SK-N-SH (cell line): ENCODE measurements around the gene DNAJC4. TPM values are rescaled to one million over a fixed set of nuclear protein-coding genes. Genes with fewer than 3 reads are reported as not detected.
A peak's percentile ranks its signal among the peaks of the same experiment; 100 is the strongest.

Experiments
- CTCF ChIA-PET: fragments of 300-600, 350-600 bp; formaldehyde crosslinking; extraction: SDS; loops from one replicate; lab custom pipeline; 2021; lab: Yijun Ruan, JAX
- POLR2A ChIA-PET: fragments of 350-600 bp; sonication (Branson Sonifier 250); formaldehyde crosslinking; extraction: SDS; loops from one replicate; lab custom pipeline; 2020; ENCODE audit warnings: antibody characterized with exemption, inconsistent platforms; lab: Yijun Ruan, JAX
- DNase-seq: peaks from one replicate; pipeline ENCODE4 v3.0.0; 2012
- H2AFZ ChIP-seq: fragments of 200-600 bp; sonication (generic); 2 replicates; pipeline ENCODE4 v1.8.1; 2016; ENCODE audit warnings: antibody characterized with exemption, mild to moderate bottlenecking, low read depth
- H3F3A ChIP-seq: fragments of 200-600 bp; sonication (generic); replicated peaks from 2 replicates; pipeline ENCODE3; 2016; ENCODE audit warnings: antibody characterized with exemption, mild to moderate bottlenecking; ENCODE audit not compliant: insufficient read depth
- H3K27ac ChIP-seq, 2 experiments: fragments of 200-500 bp in 1 of 2; fragments of 200-600 bp in 1 of 2; sonication (Bioruptor generic) in 1 of 2; sonication (generic), shearing (Covaris generic) in 1 of 2; 2 replicates each; pipeline versions ENCODE4 v1.5.1 to v1.6.1; 2014 to 2016; ENCODE audit warnings: low read depth in 2 of 2, inconsistent platforms in 1 of 2, low read length in 1 of 2, mild to moderate bottlenecking in 1 of 2, mixed read lengths in 1 of 2
- H3K27me3 ChIP-seq: fragments of 200-600 bp; sonication (generic), shearing (Covaris generic); 2 replicates; pipeline ENCODE4 v1.6.1; 2016; ENCODE audit warnings: mixed run types; ENCODE audit not compliant: insufficient read depth
- H3K36me3 ChIP-seq, 2 experiments: fragments of 200-500 bp in 1 of 2; fragments of 200-600 bp in 1 of 2; sonication (Bioruptor generic) in 1 of 2; sonication (generic) in 1 of 2; replicated peaks in 1 of 2; 2 replicates each; pipeline versions ENCODE3 to v1.5.1; 2014 to 2016; ENCODE audit warnings: low read length in 1 of 2, mild to moderate bottlenecking in 1 of 2; ENCODE audit not compliant: insufficient read depth in 2 of 2, control insufficient read depth in 1 of 2
- H3K4me1 ChIP-seq, 2 experiments: fragments of 200-500 bp in 1 of 2; fragments of 200-600 bp in 1 of 2; sonication (Bioruptor generic) in 1 of 2; sonication (generic), shearing (Covaris generic) in 1 of 2; 2 replicates each; pipeline versions ENCODE4 v1.5.1 to v1.6.1; 2014 to 2016; ENCODE audit warnings: low read depth in 1 of 2, low read length in 1 of 2, mixed run types in 1 of 2; ENCODE audit not compliant: insufficient read depth in 2 of 2, control insufficient read depth in 1 of 2
- H3K4me2 ChIP-seq: fragments of 200-600 bp; sonication (generic), shearing (Covaris generic); 2 replicates; pipeline ENCODE4 v1.6.1; 2017; ENCODE audit warnings: mixed run types
- H3K4me3 ChIP-seq, 2 experiments: fragments of 200-500 bp in 1 of 2; fragments of 200-600 bp in 1 of 2; sonication (Bioruptor generic) in 1 of 2; sonication (generic), shearing (Covaris generic) in 1 of 2; 2 replicates each; pipeline versions ENCODE4 v1.5.1 to v1.8.1; 2014 to 2016; ENCODE audit warnings: low read depth in 2 of 2, inconsistent platforms in 1 of 2, low read length in 1 of 2, mild to moderate bottlenecking in 1 of 2, mixed read lengths in 1 of 2, moderate library complexity in 1 of 2
- H3K79me2 ChIP-seq: fragments of 200-600 bp; sonication (generic); 2 replicates; pipeline ENCODE4 v1.8.1; 2017; ENCODE audit warnings: mild to moderate bottlenecking; ENCODE audit not compliant: insufficient read depth
- H3K9ac ChIP-seq: fragments of 200-600 bp; sonication (generic); 2 replicates; pipeline ENCODE4 v1.6.1; 2017; ENCODE audit warnings: mixed run types
- H3K9me2 ChIP-seq: fragments of 200-600 bp; sonication (generic); 2 replicates; pipeline ENCODE4 v1.6.1; 2017; ENCODE audit warnings: mixed run types
- H3K9me3 ChIP-seq: fragments of 200-600 bp; sonication (generic); 2 replicates; pipeline ENCODE4 v1.6.1; 2017; ENCODE audit warnings: mixed run types, mild to moderate bottlenecking, moderate library complexity
- H4K20me1 ChIP-seq: fragments of 200-600 bp; sonication (generic); 2 replicates; pipeline ENCODE4 v1.6.1; 2017; ENCODE audit warnings: mild to moderate bottlenecking, mixed run types; ENCODE audit not compliant: insufficient read depth
- EP300 ChIP-seq, 2 experiments: IDR thresholded peaks; 2 replicates each; pipeline versions ENCODE4 v1.4.0 to v1.6.1; 2012; ENCODE audit warnings: borderline replicate concordance in 1 of 2, low read depth in 1 of 2, low read length in 1 of 2
- GABPA ChIP-seq: IDR thresholded peaks from 2 replicates; pipeline ENCODE4 v1.4.0; 2012; ENCODE audit warnings: low read depth, mild to moderate bottlenecking
- GATA2 ChIP-seq: sonication (generic); formaldehyde crosslinking; IDR thresholded peaks from 2 replicates; pipeline ENCODE4 v1.5.0; 2020; ENCODE audit warnings: mild to moderate bottlenecking, missing genetic modification reagents
- MEF2A ChIP-seq: IDR thresholded peaks from 2 replicates; pipeline ENCODE4 v1.4.0; 2012; ENCODE audit warnings: low read depth, borderline replicate concordance
- POLR2AphosphoS5 ChIP-seq: IDR thresholded peaks from 2 replicates; pipeline ENCODE4 v1.6.1; 2012; ENCODE audit warnings: low read depth, low read length
- YY1 ChIP-seq: IDR thresholded peaks from 2 replicates; pipeline ENCODE4 v1.4.0; 2012; ENCODE audit warnings: low read depth, mild to moderate bottlenecking
- WGBS: methylation state at CpG from one replicate; pipeline ENCODE4 v1.1.6; 2017; ENCODE audit warnings: low lambda C conversion rate; 5-methylcytosine and 5-hydroxymethylcytosine counted together
- polyA plus RNA-seq, 3 experiments: library from polyadenylated mRNA; depleted of rRNA; stranded (reverse); fragments of >200 nt; gene quantifications; 2 replicates each; pipeline ENCODE4 v1.2.3, GENCODE V29; 2012
- TF ChIP-seq, protein P1 (sequence below): IDR thresholded peaks from 2 replicates; pipeline ENCODE4 v1.4.0; 2012; ENCODE audit warnings: low read depth, borderline replicate concordance
- TF ChIP-seq, protein P2 (sequence below): IDR thresholded peaks from 2 replicates; pipeline ENCODE4 v1.4.0; 2012; ENCODE audit warnings: low read depth

Gene DNAJC4
- polyA plus RNA-seq, 1 of the 3 experiments (the other 2 are of a cell fraction): 52.1 TPM

DNA sequence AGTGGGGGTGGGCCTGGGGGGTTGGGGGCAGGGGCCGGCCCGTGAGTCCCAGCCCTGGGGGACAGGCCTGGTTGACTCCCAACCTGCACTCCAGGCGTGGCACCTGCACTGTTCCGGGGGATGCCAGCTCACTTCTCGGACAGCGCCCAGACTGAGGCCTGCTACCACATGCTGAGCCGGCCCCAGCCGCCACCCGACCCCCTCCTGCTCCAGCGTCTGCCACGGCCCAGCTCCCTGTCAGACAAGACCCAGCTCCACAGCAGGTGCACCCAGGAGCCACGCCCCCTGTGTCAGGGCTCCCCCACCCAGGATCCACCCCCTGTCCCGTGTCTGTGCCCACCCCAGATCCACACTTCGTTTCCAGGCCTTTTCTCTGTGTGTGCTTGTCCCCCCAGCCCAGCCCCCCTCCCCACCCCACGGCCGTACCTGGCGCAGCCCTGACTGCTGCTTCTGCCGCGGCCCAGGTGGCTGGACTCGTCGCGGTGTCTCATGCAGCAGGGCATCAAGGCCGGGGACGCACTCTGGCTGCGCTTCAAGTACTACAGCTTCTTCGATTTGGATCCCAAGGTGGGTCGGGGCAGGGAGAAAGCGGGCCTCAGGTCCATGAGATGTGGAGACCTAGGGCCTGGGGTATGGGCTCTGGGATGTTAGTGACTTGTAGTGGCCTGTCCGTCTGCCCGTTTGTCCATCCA, 19.0 kb upstream of the DNAJC4 start:
- TF ChIP-seq POLR2AphosphoS5: no peak
- TF ChIP-seq YY1: no peak
- TF ChIP-seq GATA2 (CRISPR knock-in tag): no peak
- TF ChIP-seq, protein P1, sequence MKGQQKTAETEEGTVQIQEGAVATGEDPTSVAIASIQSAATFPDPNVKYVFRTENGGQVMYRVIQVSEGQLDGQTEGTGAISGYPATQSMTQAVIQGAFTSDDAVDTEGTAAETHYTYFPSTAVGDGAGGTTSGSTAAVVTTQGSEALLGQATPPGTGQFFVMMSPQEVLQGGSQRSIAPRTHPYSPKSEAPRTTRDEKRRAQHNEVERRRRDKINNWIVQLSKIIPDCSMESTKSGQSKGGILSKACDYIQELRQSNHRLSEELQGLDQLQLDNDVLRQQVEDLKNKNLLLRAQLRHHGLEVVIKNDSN: no peak
- ChIA-PET POLR2A (interaction anchor here (0.6 to 1.4 kb wide), 2 partner anchors 12 to 383 kb away, joined by 3 to 5 read pairs; no protein-coding TSS in a partner anchor), CTCF (interaction anchor here (2.1 kb wide), 1 partner anchor 93 kb away, joined by 5 read pairs; no protein-coding TSS in a partner anchor)
- peak; percentile 26 for DNase-seq
- Histone ChIP-seq H4K20me1 (no peaks in the 10 kb centered on the region), H3K4me3 (no peak overlapping the region), H3K36me3 (peaks cover 0 to 3% of the 10 kb centered on the region in 2 experiments), H2AFZ (no peak overlapping the region), H3K9me3 (no peaks in the 10 kb centered on the region), H3K9me2 (no peaks in the 10 kb centered on the region), H3K9ac (no peak overlapping the region), H3K79me2 (no peaks in the 10 kb centered on the region), H3K4me1 (peaks cover 0 to 24% of the 10 kb centered on the region in 2 experiments; a peak in 3 of 4 replicates), H3K27ac (no peak overlapping the region), H3F3A (peaks cover 3% of the 10 kb centered on the region), H3K27me3 (no peaks in the 10 kb centered on the region), H3K4me2 (no peak overlapping the region)
- 91% methylated on average over 21 of the region's 30 CpGs for WGBS

DNA sequence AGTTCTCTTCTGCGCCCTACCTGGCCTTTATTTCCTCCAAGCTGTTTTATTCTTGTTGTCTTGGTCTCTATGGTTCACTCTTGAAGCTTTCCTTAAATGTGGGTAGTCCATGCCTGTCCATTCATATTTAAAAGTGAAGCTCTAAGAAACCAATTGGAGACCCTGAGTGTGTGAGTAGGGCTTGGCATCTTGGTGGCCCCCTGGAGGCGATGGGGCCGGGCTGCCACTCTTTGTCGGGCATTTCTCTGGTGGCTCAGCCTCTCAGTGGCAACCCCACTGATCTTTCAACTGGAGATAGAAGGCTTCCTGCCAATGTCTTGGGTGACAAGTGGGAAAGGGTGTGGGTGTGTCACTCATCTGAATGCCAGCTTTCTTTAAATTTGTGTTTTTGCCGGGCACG, 13.5 kb upstream of the DNAJC4 start:
- Histone ChIP-seq H3K9me2 (no peaks in the 10 kb centered on the region), H3K79me2 (no peaks in the 10 kb centered on the region), H3K27ac (no peak overlapping the region), H3F3A (peaks cover 5% of the 10 kb centered on the region), H3K36me3 (no peaks in the 10 kb centered on the region), H3K9me3 (no peaks in the 10 kb centered on the region), H3K27me3 (no peaks in the 10 kb centered on the region), H3K4me3 (no peak overlapping the region), H3K4me1 (peaks cover 3 to 13% of the 10 kb centered on the region in 2 experiments; a peak in 1 of 4 replicates), H3K4me2 (no peak overlapping the region), H2AFZ (no peak overlapping the region), H3K9ac (no peak overlapping the region), H4K20me1 (no peaks in the 10 kb centered on the region)
- no peak for TF ChIP-seq EP300 (IDR thresholded peaks at IDR 0.05; ENCODE audit: borderline replicate concordance in 1 of 2, low read depth in 1 of 2, low read length in 1 of 2)
- TF ChIP-seq, protein P2, sequence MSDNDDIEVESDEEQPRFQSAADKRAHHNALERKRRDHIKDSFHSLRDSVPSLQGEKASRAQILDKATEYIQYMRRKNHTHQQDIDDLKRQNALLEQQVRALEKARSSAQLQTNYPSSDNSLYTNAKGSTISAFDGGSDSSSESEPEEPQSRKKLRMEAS: no peak
- CTCF ChIA-PET: interaction anchor here (0.7 to 5.7 kb wide), 5 partner anchors 11 to 84 kb away, joined by 3 to 50 read pairs (median 4); partner anchors contain the start of gene FERMT3
- POLR2A ChIA-PET: interaction anchor here (0.5 to 1.0 kb wide), 3 partner anchors 9 to 99 kb away, joined by 3 to 7 read pairs (median 4); no protein-coding TSS in a partner anchor
- peak; percentile 25 for DNase-seq
- 90% methylated on average over 6 of the region's 6 CpGs for WGBS

DNA sequence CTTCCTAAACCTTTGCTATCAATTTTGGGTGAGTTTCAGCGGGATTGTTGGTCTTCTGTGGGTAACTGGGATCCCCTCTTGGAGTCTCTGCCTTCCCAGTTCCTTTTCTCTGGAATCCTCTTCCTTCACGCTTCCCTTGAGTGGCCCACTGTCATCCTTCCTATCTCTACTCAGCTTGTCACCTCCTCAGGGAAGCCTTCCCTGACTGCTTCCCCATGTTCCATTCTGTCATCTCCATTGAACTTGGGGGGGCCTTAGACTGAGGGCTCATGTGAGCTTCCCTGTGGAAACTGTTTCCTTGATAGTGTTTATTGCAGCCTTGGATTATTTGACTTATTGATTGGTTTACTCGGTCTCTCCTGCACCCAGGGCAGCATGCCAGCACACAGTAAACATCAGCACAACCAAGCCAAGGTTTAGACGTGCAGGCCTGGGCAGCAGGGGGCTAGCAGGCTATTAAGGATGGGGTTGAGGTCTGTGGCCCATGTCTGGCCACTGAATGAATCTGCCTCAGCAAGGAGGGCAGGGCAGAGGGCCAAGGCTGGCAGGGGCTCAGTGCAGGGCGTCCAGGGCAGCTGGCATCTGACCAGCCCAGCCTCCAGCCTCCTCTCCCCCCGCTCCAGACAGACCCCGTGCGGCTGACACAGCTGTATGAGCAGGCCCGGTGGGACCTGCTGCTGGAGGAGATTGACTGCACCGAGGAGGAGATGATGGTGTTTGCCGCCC, 11.6 kb upstream of the DNAJC4 start:
- WGBS: 61% methylated on average over 4 of the region's 11 CpGs
- POLR2A ChIA-PET: interaction anchor here (0.6 to 1.7 kb wide), 5 partner anchors 8 to 1328 kb away, joined by 3 to 5 read pairs (median 3); partner anchors contain the start of genes NUDT22 and STIP1

More for the DNA sequence above, 11.6 kb upstream of the DNAJC4 start:
- TF ChIP-seq MEF2A (no peak), GABPA (no peak)
- TF ChIP-seq, all 33 proteins: peak for 0
- no peak overlapping the region for H2AFZ ChIP-seq
- H3K27ac ChIP-seq: peak overlapping the region in 1 of 2 experiments; percentile 51; a peak in 1 of 4 replicates
- no peaks in the 10 kb centered on the region for H4K20me1 ChIP-seq
- H3K4me3 ChIP-seq: no peak overlapping the region
- H3K9ac ChIP-seq: no peak overlapping the region
- peaks cover 5% of the 10 kb centered on the region for H3F3A ChIP-seq
- H3K79me2 ChIP-seq: no peaks in the 10 kb centered on the region
- peaks cover 0 to 7% of the 10 kb centered on the region in 2 experiments for H3K36me3 ChIP-seq
- H3K27me3 ChIP-seq: no peaks in the 10 kb centered on the region
- peaks cover 3 to 13% of the 10 kb centered on the region in 2 experiments; a peak in 1 of 4 replicates for H3K4me1 ChIP-seq
- no peaks in the 10 kb centered on the region for H3K9me3 ChIP-seq
- H3K9me2 ChIP-seq: no peaks in the 10 kb centered on the region
- CTCF ChIA-PET: interaction anchor here (1.1 to 5.7 kb wide), 3 partner anchors 13 to 136 kb away, joined by 3 to 50 read pairs (median 4); partner anchors contain the start of gene FERMT3
- no peak overlapping the region for H3K4me2 ChIP-seq
- peak; percentile 68 for DNase-seq
